ENCODE data around the gene SNX5. TPM values are rescaled to one million over a fixed set of nuclear protein-coding genes. Genes with fewer than 3 reads are reported as not detected.

The SNX5 gene
- total RNA-seq, 1 donor = 93.7 TPM

GRCh38 chr20:17947474-17947815 is 21.1 kb downstream of the SNX5 start:
- H2AFZ ChIP-seq (ENCODE audit: low read length) = no peak overlapping the region
- peaks cover 94% of the 10 kb centered on the region for H3K36me3 ChIP-seq (ENCODE audit: insufficient read depth, low read length)
- DNase-seq (ENCODE audit: insufficient read length, low spot score, missing footprints) = no peak
- peaks cover 3% of the 10 kb centered on the region for H4K20me1 ChIP-seq (ENCODE audit: insufficient read depth, low read length)
- no peaks in the 10 kb centered on the region for H3K27me3 ChIP-seq (ENCODE audit: insufficient read depth, low read length)
- no peaks in the 10 kb centered on the region for H3K4me1 ChIP-seq (ENCODE audit: insufficient read depth, low read length)
- no peak overlapping the region for H3K4me2 ChIP-seq (ENCODE audit: insufficient read depth, low read length)
- no peaks in the 10 kb centered on the region for H3K9me3 ChIP-seq (ENCODE audit: low read depth, low read length)
- H3K79me2 ChIP-seq (ENCODE audit: insufficient read depth, low read length) = peaks cover 39% of the 10 kb centered on the region
- no peak overlapping the region for H3K4me3 ChIP-seq (ENCODE audit: insufficient read depth, low read length)
- TF ChIP-seq, protein P1, sequence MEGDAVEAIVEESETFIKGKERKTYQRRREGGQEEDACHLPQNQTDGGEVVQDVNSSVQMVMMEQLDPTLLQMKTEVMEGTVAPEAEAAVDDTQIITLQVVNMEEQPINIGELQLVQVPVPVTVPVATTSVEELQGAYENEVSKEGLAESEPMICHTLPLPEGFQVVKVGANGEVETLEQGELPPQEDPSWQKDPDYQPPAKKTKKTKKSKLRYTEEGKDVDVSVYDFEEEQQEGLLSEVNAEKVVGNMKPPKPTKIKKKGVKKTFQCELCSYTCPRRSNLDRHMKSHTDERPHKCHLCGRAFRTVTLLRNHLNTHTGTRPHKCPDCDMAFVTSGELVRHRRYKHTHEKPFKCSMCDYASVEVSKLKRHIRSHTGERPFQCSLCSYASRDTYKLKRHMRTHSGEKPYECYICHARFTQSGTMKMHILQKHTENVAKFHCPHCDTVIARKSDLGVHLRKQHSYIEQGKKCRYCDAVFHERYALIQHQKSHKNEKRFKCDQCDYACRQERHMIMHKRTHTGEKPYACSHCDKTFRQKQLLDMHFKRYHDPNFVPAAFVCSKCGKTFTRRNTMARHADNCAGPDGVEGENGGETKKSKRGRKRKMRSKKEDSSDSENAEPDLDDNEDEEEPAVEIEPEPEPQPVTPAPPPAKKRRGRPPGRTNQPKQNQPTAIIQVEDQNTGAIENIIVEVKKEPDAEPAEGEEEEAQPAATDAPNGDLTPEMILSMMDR (IDR thresholded peaks at IDR 0.05; ENCODE audit: extremely low read depth, low read depth, low read length) = no peak
- H3K27ac ChIP-seq (ENCODE audit: low read depth, low read length) = no peak overlapping the region

- Histone ChIP-seq H3K27ac (ENCODE audit: low read depth, low read length) (no peak overlapping the region), H3K36me3 (ENCODE audit: insufficient read depth, low read length) (peaks cover 95% of the 10 kb centered on the region), H3K27me3 (ENCODE audit: insufficient read depth, low read length) (no peaks in the 10 kb centered on the region), H2AFZ (ENCODE audit: low read length) (no peak overlapping the region), H3K4me2 (ENCODE audit: insufficient read depth, low read length) (no peak overlapping the region), H4K20me1 (ENCODE audit: insufficient read depth, low read length) (peaks cover 3% of the 10 kb centered on the region), H3K4me3 (ENCODE audit: insufficient read depth, low read length) (no peak overlapping the region), H3K9me3 (ENCODE audit: low read depth, low read length) (no peaks in the 10 kb centered on the region), H3K79me2 (ENCODE audit: insufficient read depth, low read length) (peaks cover 37% of the 10 kb centered on the region), H3K4me1 (ENCODE audit: insufficient read depth, low read length) (no peaks in the 10 kb centered on the region)
- no peak for DNase-seq (ENCODE audit: insufficient read length, low spot score, missing footprints)
- TF ChIP-seq, protein P1 (IDR thresholded peaks at IDR 0.05; ENCODE audit: extremely low read depth, low read depth, low read length) = no peak
These were observed 21.8 kb downstream of the SNX5 start for GRCh38 chr20:17946572-17947473.

- DNase-seq (ENCODE audit: insufficient read length, low spot score, missing footprints) = no peak
- Histone ChIP-seq H3K9me3 (ENCODE audit: low read depth, low read length) (no peaks in the 10 kb centered on the region), H3K4me3 (ENCODE audit: insufficient read depth, low read length) (no peak overlapping the region), H3K4me1 (ENCODE audit: insufficient read depth, low read length) (no peaks in the 10 kb centered on the region), H3K36me3 (ENCODE audit: insufficient read depth, low read length) (peaks cover 96% of the 10 kb centered on the region), H4K20me1 (ENCODE audit: insufficient read depth, low read length) (peaks cover 3% of the 10 kb centered on the region), H3K79me2 (ENCODE audit: insufficient read depth, low read length) (peaks cover 30% of the 10 kb centered on the region), H2AFZ (ENCODE audit: low read length) (no peak overlapping the region), H3K27me3 (ENCODE audit: insufficient read depth, low read length) (no peaks in the 10 kb centered on the region), H3K27ac (ENCODE audit: low read depth, low read length) (no peak overlapping the region), H3K4me2 (ENCODE audit: insufficient read depth, low read length) (no peak overlapping the region)
- TF ChIP-seq, protein P1 (IDR thresholded peaks at IDR 0.05; ENCODE audit: extremely low read depth, low read depth, low read length) = no peak
These were observed 22.6 kb downstream of the SNX5 start for GRCh38 chr20:17946040-17946439.

DNA sequence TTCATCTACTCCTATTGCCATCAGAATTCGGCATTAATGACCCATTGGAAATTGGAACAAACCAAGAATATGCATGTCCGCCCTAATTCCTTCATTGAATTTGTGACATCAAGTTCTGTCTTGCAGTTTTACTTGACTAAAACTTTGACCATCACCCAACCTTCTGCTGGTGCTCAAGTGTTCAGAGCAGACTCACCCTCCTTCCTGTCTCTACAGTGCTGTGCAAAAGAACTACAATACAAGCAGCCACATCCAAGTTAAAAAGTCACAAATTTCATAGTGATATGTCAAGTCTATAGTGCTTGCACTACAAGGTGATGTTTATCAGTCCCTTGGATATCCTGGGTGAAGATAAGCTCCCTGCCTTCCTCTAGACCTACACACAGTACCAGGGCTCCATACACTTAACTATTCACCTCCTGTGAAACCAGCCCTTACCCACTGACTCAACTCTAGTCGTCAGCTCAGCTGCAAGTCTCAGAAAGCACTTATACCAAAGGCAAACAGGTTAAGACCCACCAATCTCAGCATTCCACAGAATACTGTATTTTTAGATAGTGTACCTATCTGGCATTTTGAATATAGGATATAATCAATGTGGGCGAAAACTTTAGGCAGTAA is 23.6 kb downstream of the SNX5 start:
- Histone ChIP-seq H3K4me1 (ENCODE audit: insufficient read depth, low read length) (no peaks in the 10 kb centered on the region), H4K20me1 (ENCODE audit: insufficient read depth, low read length) (peaks cover 2% of the 10 kb centered on the region), H3K9me3 (ENCODE audit: low read depth, low read length) (no peaks in the 10 kb centered on the region), H2AFZ (ENCODE audit: low read length) (no peak overlapping the region), H3K36me3 (ENCODE audit: insufficient read depth, low read length) (peaks cover 95% of the 10 kb centered on the region), H3K4me3 (ENCODE audit: insufficient read depth, low read length) (no peak overlapping the region), H3K79me2 (ENCODE audit: insufficient read depth, low read length) (peaks cover 21% of the 10 kb centered on the region), H3K4me2 (ENCODE audit: insufficient read depth, low read length) (no peak overlapping the region), H3K27me3 (ENCODE audit: insufficient read depth, low read length) (no peaks in the 10 kb centered on the region), H3K27ac (ENCODE audit: low read depth, low read length) (no peak overlapping the region)
- TF ChIP-seq, protein P1 (IDR thresholded peaks at IDR 0.05; ENCODE audit: extremely low read depth, low read depth, low read length) = no peak
- no peak for DNase-seq (ENCODE audit: insufficient read length, low spot score, missing footprints)
